K562 (cell line): ENCODE data around the gene RNLS. TPM values are rescaled to one million over a fixed set of nuclear protein-coding genes. Genes with fewer than 3 reads are reported as not detected.

Experiments used
- ATAC-seq: fragments of 200-7000 bp; cut with Tn5 transposase; 3 replicates; pipeline ENCODE4 v1.9.1; 2020; ENCODE audit warnings: moderate library complexity
- BruUV-seq: library from RNA; stranded (reverse); fragments of 400-500 nt; replicated peaks from 2 replicates; lab custom pipeline; 2021; lab: Mats Ljungman, UMichigan
- CTCF ChIA-PET: fragments of 300-600 bp; formaldehyde crosslinking; extraction: SDS; loops from one replicate; lab custom pipeline; 2021; ENCODE audit warnings: low intra/inter-chr PET ratio; lab: Yijun Ruan, JAX
- POLR2A ChIA-PET: fragments of 300-600, 350-650 bp; sonication (Branson Sonifier 250); formaldehyde crosslinking; extraction: SDS; loops from one replicate; lab custom pipeline; 2021; ENCODE audit warnings: antibody characterized with exemption, inconsistent platforms; lab: Yijun Ruan, JAX
- DNase-seq, 4 experiments: peaks; one replicate each; pipeline versions ENCODE4 v3.0.0 to v3.0.0-alpha.2; 2011 to 2018; ENCODE audit warnings: low spot score in 3 of 4, mixed read lengths in 3 of 4; ENCODE audit errors: extremely low read depth in 1 of 4
- FAIRE-seq: peaks from 2 replicates; lab custom pipeline; 2011; peaks lifted over from hg19 to GRCh38; lab: Jason Lieb, UNC
- H2AFZ ChIP-seq: 2 replicates; pipeline ENCODE4 v1.6.0; 2011; ENCODE audit warnings: low read depth, low read length, control low read depth, inconsistent platforms
- H3K27ac ChIP-seq: fragments of 200-600 bp; 3 replicates; pipeline ENCODE4 v1.8.0; 2011; ENCODE audit warnings: low read depth, mild to moderate bottlenecking, control low read depth, inconsistent platforms, low read length, moderate library complexity, mixed read lengths; ENCODE audit errors: extremely low read depth
- H3K27me3 ChIP-seq, 2 experiments: fragments of 300-600 bp in 1 of 2; 2 replicates in 1 of 2; 3 replicates in 1 of 2; pipeline versions ENCODE4 v1.6.0 to v1.8.0; 2011; ENCODE audit warnings: inconsistent platforms in 2 of 2, low read length in 2 of 2, mild to moderate bottlenecking in 1 of 2, mixed read lengths in 1 of 2, moderate library complexity in 1 of 2; ENCODE audit not compliant: control insufficient read depth in 2 of 2, insufficient read depth in 2 of 2
- H3K36me3 ChIP-seq: fragments of 300-600 bp; 3 replicates; pipeline ENCODE4 v1.8.0; 2011; ENCODE audit warnings: mild to moderate bottlenecking, low read length, inconsistent platforms; ENCODE audit not compliant: control insufficient read depth, insufficient read depth
- H3K4me1 ChIP-seq, 2 experiments: fragments of 200-600 bp in 1 of 2; replicated peaks in 1 of 2; 2 replicates in 1 of 2; 3 replicates in 1 of 2; pipeline versions ENCODE4 v1.5.1 to v1.8.0; 2011; ENCODE audit warnings: inconsistent platforms in 2 of 2, low read length in 2 of 2, mild to moderate bottlenecking in 1 of 2, mixed read lengths in 1 of 2, moderate library complexity in 1 of 2; ENCODE audit not compliant: control insufficient read depth in 2 of 2, insufficient read depth in 2 of 2
- H3K4me2 ChIP-seq: 2 replicates; pipeline ENCODE4 v1.6.1; 2011; ENCODE audit warnings: low read length, control low read depth, inconsistent platforms, mixed read lengths; ENCODE audit not compliant: insufficient read depth
- H3K4me3 ChIP-seq: fragments of 200-600 bp; sonication (generic), shearing (Covaris generic); 2 replicates; pipeline ENCODE4 v1.5.1; 2016; ENCODE audit warnings: control low read depth, inconsistent platforms
- H3K79me2 ChIP-seq: fragments of 200-600 bp; 3 replicates; pipeline ENCODE4 v1.8.0; 2011; ENCODE audit warnings: low read length, inconsistent platforms; ENCODE audit not compliant: control insufficient read depth, insufficient read depth
- H3K9ac ChIP-seq, 2 experiments: 2 replicates each; pipeline versions ENCODE4 v1.6.0 to v1.6.1; 2011; ENCODE audit warnings: low read depth in 2 of 2, low read length in 2 of 2, control low read depth in 1 of 2, inconsistent platforms in 1 of 2, mild to moderate bottlenecking in 1 of 2, mixed read lengths in 1 of 2; ENCODE audit not compliant: insufficient read depth in 1 of 2
- H3K9me1 ChIP-seq: one replicate; pipeline ENCODE4 v1.6.0; 2011; ENCODE audit warnings: inconsistent platforms, mild to moderate bottlenecking, low read length, moderate library complexity; ENCODE audit not compliant: control insufficient read depth, insufficient read depth
- H3K9me3 ChIP-seq: replicated peaks from 2 replicates; pipeline ENCODE4 v1.5.1; 2011; ENCODE audit warnings: low read depth, low read length, inconsistent platforms; ENCODE audit not compliant: control insufficient read depth, insufficient read depth
- H4K20me1 ChIP-seq: replicated peaks from 2 replicates; pipeline ENCODE4 v1.6.1; 2011; ENCODE audit warnings: low read length, inconsistent platforms, mixed read lengths; ENCODE audit not compliant: control insufficient read depth, insufficient read depth
- ARID3A ChIP-seq: IDR thresholded peaks from 2 replicates; pipeline ENCODE4 v1.6.1; 2012; ENCODE audit warnings: low read depth, low read length, improper control_type of control experiment, borderline replicate concordance
- E4F1 ChIP-seq: fragments of 250-450 bp; sonication (Bioruptor Pico); IDR thresholded peaks from 2 replicates; pipeline ENCODE4 v1.5.0; 2021; ENCODE audit warnings: mild to moderate bottlenecking, borderline replicate concordance
- FOXA3 ChIP-seq, 2 experiments: fragments of 450-650 bp in 1 of 2; sonication (generic) in 1 of 2; formaldehyde crosslinking; IDR thresholded peaks in 1 of 2; conservative IDR thresholded peaks in 1 of 2; 2 replicates each; pipeline versions ENCODE4 v1.4.0 to v1.8.0; 2020 to 2022; ENCODE audit warnings: mild to moderate bottlenecking in 2 of 2, missing genetic modification reagents in 1 of 2
- NCOA2 ChIP-seq, 2 experiments: fragments of 450-650 bp; IDR thresholded peaks; 2 replicates each; pipeline ENCODE4 v1.6.1; 2018; ENCODE audit warnings: mild to moderate bottlenecking in 2 of 2, moderate library complexity in 1 of 2; ENCODE audit not compliant: partially characterized antibody in 2 of 2
- RFX7 ChIP-seq: fragments of 250-450 bp; sonication (Bioruptor Pico); IDR thresholded peaks from 2 replicates; pipeline ENCODE4 v1.5.1; 2021; ENCODE audit warnings: mild to moderate bottlenecking
- TFAM ChIP-seq: fragments of 250-450 bp; sonication (Bioruptor Pico); conservative IDR thresholded peaks from 2 replicates; pipeline ENCODE4 v1.5.0; 2021; ENCODE audit warnings: mild to moderate bottlenecking, moderate library complexity
- THRAP3 ChIP-seq: fragments of 450-650 bp; IDR thresholded peaks from 2 replicates; pipeline ENCODE4 v1.6.1; 2016; ENCODE audit warnings: mild to moderate bottlenecking, inconsistent platforms, borderline replicate concordance
- XRCC3 ChIP-seq: fragments of 450-650 bp; IDR thresholded peaks from 2 replicates; pipeline ENCODE4 v1.6.1; 2017; ENCODE audit warnings: mild to moderate bottlenecking, moderate library complexity
- ZBTB49 ChIP-seq: sonication (generic); formaldehyde crosslinking; IDR thresholded peaks from 2 replicates; pipeline ENCODE4 v1.8.0; 2022; ENCODE audit warnings: missing genetic modification reagents, mild to moderate bottlenecking, borderline replicate concordance
- ZNF512 ChIP-seq: IDR thresholded peaks from 2 replicates; pipeline ENCODE4 v1.6.1; 2016; ENCODE audit warnings: missing genetic modification characterization, missing compliant biosample characterization
- WGBS: fragments of 100-300 bp; shearing (Covaris generic); methylation state at CpG from one replicate; pipeline ENCODE4 v1.1.6; 2016; ENCODE audit warnings: low coverage, mixed read lengths; ENCODE audit not compliant: insufficient coverage; ENCODE audit errors: missing lambda C conversion rate; 5-methylcytosine and 5-hydroxymethylcytosine counted together
- in situ Hi-C: fragments of 300-500 bp; cut with MboI; formaldehyde crosslinking; loops from 4 replicates; pipeline ENCODE4 v1.15.0; 2018; ENCODE audit warnings: inconsistent platforms, mixed read lengths
- intact Hi-C: fragments of 100-400 bp; cut with micrococcal nuclease; formaldehyde crosslinking; loops from 2 replicates; pipeline ENCODE4 v1.14.2; 2022
- polyA plus RNA-seq, 8 experiments: library from polyadenylated mRNA; depleted of rRNA in 4 of 8; stranded (reverse) in 5 of 8; unstranded in 3 of 8; fragments of >200 nt; fragmentation: Nextera tagmentation in 2 of 8; fragmentation: Illumina TruSeq in 1 of 8; extraction: Ambion mirVana in 2 of 8; extraction: Trizol in 1 of 8; gene quantifications; 2 replicates each; pipeline versions ENCODE4 v1.2.1 to v1.2.3, GENCODE V29; 2011 to 2014; ENCODE audit warnings: inconsistent platforms in 1 of 8, missing spikeins in 1 of 8
- total RNA-seq, 7 experiments: library from RNA; depleted of rRNA in 6 of 7; stranded (reverse); fragments of >200 nt in 6 of 7; fragmentation: Illumina TruSeq in 2 of 7; extraction: Trizol in 2 of 7; gene quantifications; 2 replicates each; pipeline versions ENCODE4 v1.2.1 to v1.2.3, GENCODE V29; 2011 to 2021; ENCODE audit warnings: low replicate concordance in 1 of 7

RNLS gene
- total and polyA plus RNA-seq, 9 of the 15 experiments (the other 6 are each of a cell fraction or from before 2014, with no cell fraction given) = 0.14 to 0.72 (median 0.41) TPM; not detected in 3

GRCh38 chr10:88562152-88562551 is 21.0 kb downstream of the RNLS start (continued):
- no peak for TF ChIP-seq E4F1

- Histone ChIP-seq H2AFZ (no peak overlapping the region), H3K4me1 (no peaks in the 10 kb centered on the region), H3K36me3 (no peaks in the 10 kb centered on the region), H3K27me3 (no peaks in the 10 kb centered on the region), H4K20me1 (no peaks in the 10 kb centered on the region), H3K4me2 (no peak overlapping the region), H3K9me3 (no peaks in the 10 kb centered on the region), H3K9ac (no peak overlapping the region), H3K4me3 (no peak overlapping the region), H3K27ac (no peak overlapping the region), H3K79me2 (no peaks in the 10 kb centered on the region), H3K9me1 (no peaks in the 10 kb centered on the region)
- intact Hi-C loops (no loop called here), in situ Hi-C loops (no loop called here)
- ChIA-PET CTCF (no interaction called here), POLR2A (no interaction called here)
- DNase-seq = no peak
- ATAC-seq = no peak
- TF ChIP-seq TFAM (CRISPR knock-in tag) = no peak
- no peak for TF ChIP-seq ZNF512 (tag)
- no peak for TF ChIP-seq XRCC3
- TF ChIP-seq THRAP3 = no peak
- TF ChIP-seq RFX7 (CRISPR knock-in tag) = no peak
- TF ChIP-seq FOXA3 (CRISPR knock-in tag; conservative IDR thresholded peaks at IDR 0.05 in 1 of 2, IDR thresholded peaks at IDR 0.05 in 1 of 2) = no peak
- TF ChIP-seq NCOA2 (IDR thresholded peaks at IDR 0.05; ENCODE audit: partially characterized antibody in 2 of 2) = no peak
- TF ChIP-seq ARID3A = no peak
- TF ChIP-seq ZBTB49 (CRISPR knock-in tag) = no peak
- no TSS peak for BruUV-seq
- WGBS = 0% methylated on average over 2 of the region's 2 CpGs
- FAIRE-seq = no peak
These were observed 25.5 kb downstream of the RNLS start for GRCh38 chr10:88557658-88558057.
